C4-2B (cell line): ENCODE measurements around the gene NFKBIE.

Experiments
- H3K27ac ChIP-seq: fragments of 450-650 bp; 2 replicates; pipeline ENCODE4 v1.5.1; 2017
- CTCF ChIP-seq: fragments of 450-650 bp; conservative IDR thresholded peaks from 2 replicates; pipeline ENCODE4 v1.5.1; 2017; ENCODE audit warnings: mild to moderate bottlenecking
- ZFX ChIP-seq: fragments of 450-650 bp; IDR thresholded peaks from 2 replicates; pipeline ENCODE4 v1.6.1; 2017

The NFKBIE gene

GRCh38 chr6:44309092-44309491 lies 43.7 kb upstream of the NFKBIE start:
- TF ChIP-seq CTCF = no peak
- H3K27ac ChIP-seq = no peak overlapping the region

GRCh38 chr6:44307217-44307616 lies 41.9 kb upstream of the NFKBIE start:
- H3K27ac ChIP-seq = no peak overlapping the region
- TF ChIP-seq ZFX (no peak), CTCF (no peak)

- no peak overlapping the region for H3K27ac ChIP-seq
- TF ChIP-seq CTCF = no peak
- no peak for TF ChIP-seq ZFX
Observed at GRCh38 chr6:44306710-44307109, 41.4 kb upstream of the NFKBIE start.

- TF ChIP-seq CTCF (no peak), ZFX (no peak)
- no peak overlapping the region for H3K27ac ChIP-seq
Observed at GRCh38 chr6:44305200-44305725, 39.9 kb upstream of the NFKBIE start.

- TF ChIP-seq ZFX (no peak), CTCF (peak; percentile 86)
- no peak overlapping the region for H3K27ac ChIP-seq
Observed at GRCh38 chr6:44304282-44305199, 39.2 kb upstream of the NFKBIE start.

- no peak overlapping the region for H3K27ac ChIP-seq
- TF ChIP-seq ZFX (no peak), CTCF (no peak)
Observed at GRCh38 chr6:44303842-44304241, 38.5 kb upstream of the NFKBIE start.

GRCh38 chr6:44302856-44303255 lies 37.5 kb upstream of the NFKBIE start:
- no peak overlapping the region for H3K27ac ChIP-seq
- TF ChIP-seq CTCF = no peak
- no peak for TF ChIP-seq ZFX
